Glutamatergic neuron (in vitro differentiated cells): Measurements from ENCODE around the gene FEZF2. TPM values are rescaled to one million over a fixed set of nuclear protein-coding genes. Genes with fewer than 3 reads are reported as not detected.

Experiments used
- DNase-seq: peaks from one replicate; pipeline ENCODE4 v3.0.0; 2022
- H3K27ac Mint-ChIP-seq: one replicate; pipeline ENCODE4 v1.8.0; 2020; ENCODE audit warnings: mild to moderate bottlenecking, mixed read lengths, inconsistent platforms; ENCODE audit not compliant: unreplicated experiment
- H3K27me3 Mint-ChIP-seq: one replicate; pipeline ENCODE4 v1.8.0; 2020; ENCODE audit warnings: mild to moderate bottlenecking, moderate library complexity, mixed read lengths, inconsistent platforms; ENCODE audit not compliant: unreplicated experiment
- H3K36me3 Mint-ChIP-seq: one replicate; pipeline ENCODE4 v1.8.0; 2020; ENCODE audit warnings: mild to moderate bottlenecking, mixed read lengths, inconsistent platforms; ENCODE audit not compliant: unreplicated experiment
- H3K4me1 Mint-ChIP-seq: one replicate; pipeline ENCODE4 v1.8.0; 2020; ENCODE audit warnings: mild to moderate bottlenecking, low read depth, mixed read lengths, inconsistent platforms; ENCODE audit not compliant: unreplicated experiment
- H3K4me3 Mint-ChIP-seq: one replicate; pipeline ENCODE4 v1.8.0; 2020; ENCODE audit warnings: mild to moderate bottlenecking, mixed read lengths, inconsistent platforms; ENCODE audit not compliant: unreplicated experiment
- H3K9me3 Mint-ChIP-seq: one replicate; pipeline ENCODE4 v1.8.0; 2020; ENCODE audit warnings: mild to moderate bottlenecking, moderate library complexity, mixed read lengths, inconsistent platforms; ENCODE audit not compliant: unreplicated experiment
- CTCF ChIP-seq: fragments of 200-600 bp; sonication (generic); IDR thresholded peaks from one replicate; pipeline ENCODE4 v1.5.0; 2021; ENCODE audit not compliant: partially characterized antibody, unreplicated experiment
- long read RNA-seq: library from polyadenylated mRNA; unstranded; transcript quantifications from one replicate; pipeline ENCODE4 v2.0.0, GENCODE V29; 2020; ENCODE audit not compliant: unreplicated experiment
- total RNA-seq: library from RNA; stranded (reverse); fragmentation: NEBNext Ultra II Directional; extraction: Animal tissue kit (Norgen Biotek cat#: 25700); gene quantifications from one replicate; pipeline ENCODE4 v1.2.1, GENCODE V29; 2021; ENCODE audit not compliant: unreplicated experiment

FEZF2 gene
- 0.49 TPM for total RNA-seq
- long read RNA-seq, result 0 reads

DNA sequence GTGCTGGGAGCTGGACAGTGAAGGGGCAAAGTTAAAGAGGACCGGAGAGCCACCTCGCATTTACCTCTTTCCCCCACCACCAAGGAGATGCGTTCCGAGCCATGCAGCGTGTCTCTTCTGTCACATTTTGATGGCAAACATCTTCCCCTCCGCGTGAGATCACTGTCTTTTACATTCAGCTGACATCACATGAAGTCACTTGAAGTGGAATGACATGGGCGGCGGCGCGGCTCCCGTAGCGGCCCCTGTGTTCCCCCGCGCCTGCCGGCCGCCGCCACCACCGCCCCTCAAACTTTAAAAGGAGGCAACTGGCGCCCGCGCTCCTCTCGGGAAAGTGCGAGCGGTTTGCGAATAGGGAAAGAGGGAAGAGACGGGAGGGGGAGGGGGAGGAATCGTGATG is at the start of gene FEZF2:
FEZF2 (minus strand) TSS at position 336 of the 400 bp plus-strand sequence. CDS start 682 bp downstream, outside the sequence.
- peak; percentile 34 for DNase-seq
- Mint-ChIP-seq H3K27ac (no peak within 1 kb of the TSS), H3K9me3 (peaks cover 17% of the 10 kb centered on the region), H3K4me3 (peak within 1 kb of the TSS; percentile 62), H3K27me3 (peaks cover 55% of the 10 kb centered on the region), H3K36me3 (no peaks in the 10 kb centered on the region), H3K4me1 (peaks cover 28% of the 10 kb centered on the region)
- TF ChIP-seq CTCF, result no peak

GRCh38 chr3:62421207-62421606 is 47.9 kb upstream of the FEZF2 start:
- TF ChIP-seq CTCF, result no peak
- Mint-ChIP-seq H3K4me3 (peak overlapping the region; percentile 58), H3K36me3 (no peaks in the 10 kb centered on the region), H3K4me1 (peaks cover 40% of the 10 kb centered on the region), H3K9me3 (peaks cover 16% of the 10 kb centered on the region), H3K27me3 (peaks cover 8% of the 10 kb centered on the region), H3K27ac (peak overlapping the region; percentile 88)
- no peak for DNase-seq

DNA sequence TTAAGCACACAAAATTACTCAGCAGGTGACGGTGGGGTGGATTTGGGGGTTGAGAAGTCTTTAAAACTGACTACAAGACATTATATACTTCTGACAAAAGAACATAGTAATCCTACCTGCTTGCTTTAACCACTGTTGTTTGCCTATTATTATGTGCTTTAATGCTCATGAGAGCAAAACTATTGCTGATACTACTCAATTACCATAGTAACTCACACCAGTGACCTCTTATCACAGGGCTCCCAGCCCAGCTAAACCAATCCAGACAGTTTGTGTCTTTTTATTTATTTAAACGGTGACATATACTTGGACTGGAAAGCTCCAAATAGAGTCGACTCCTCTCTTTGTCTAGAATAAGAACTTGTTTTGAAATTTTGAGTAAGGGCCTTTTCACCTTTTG is 42.8 kb upstream of the FEZF2 start:
- Mint-ChIP-seq H3K27me3 (peaks cover 2% of the 10 kb centered on the region), H3K36me3 (no peaks in the 10 kb centered on the region), H3K4me3 (no peak overlapping the region), H3K27ac (no peak overlapping the region), H3K9me3 (peaks cover 7% of the 10 kb centered on the region), H3K4me1 (peaks cover 43% of the 10 kb centered on the region)
- no peak for DNase-seq
- TF ChIP-seq CTCF, result no peak

- Mint-ChIP-seq H3K27ac (peak overlapping the region; percentile 60), H3K4me3 (peak overlapping the region; percentile 6), H3K27me3 (no peaks in the 10 kb centered on the region), H3K36me3 (no peaks in the 10 kb centered on the region), H3K9me3 (peaks cover 4% of the 10 kb centered on the region), H3K4me1 (peaks cover 37% of the 10 kb centered on the region)
- no peak for TF ChIP-seq CTCF
- DNase-seq, result peak; percentile 41
Observed at GRCh38 chr3:62415312-62415801, 42.0 kb upstream of the FEZF2 start.

DNA sequence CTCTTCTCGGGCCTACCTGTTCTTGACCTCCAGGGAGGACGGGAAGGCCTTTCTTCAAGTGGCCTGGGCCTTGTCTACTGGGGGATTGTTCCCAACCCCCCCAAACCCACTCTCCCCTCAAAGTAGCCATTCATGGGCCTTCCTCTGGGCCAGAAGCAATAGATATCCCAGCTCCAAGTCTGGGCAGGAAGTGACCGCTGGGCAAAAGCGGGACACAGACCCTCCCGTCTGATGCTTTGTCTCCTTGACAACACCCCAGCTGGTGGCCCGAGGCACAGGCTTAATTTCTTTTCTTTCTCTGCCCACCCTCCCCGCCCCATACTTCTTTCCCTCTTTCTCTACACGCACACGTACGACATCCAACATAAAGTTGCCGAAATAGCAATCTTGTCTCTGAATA is 41.4 kb upstream of the FEZF2 start:
- Mint-ChIP-seq H3K27ac (peak overlapping the region; percentile 60), H3K27me3 (no peaks in the 10 kb centered on the region)

More for the DNA sequence above, 41.4 kb upstream of the FEZF2 start:
- DNase-seq, result peak; percentile 29
- TF ChIP-seq CTCF, result no peak
- H3K4me3 Mint-ChIP-seq, result peak overlapping the region; percentile 6
- peaks cover 33% of the 10 kb centered on the region for H3K4me1 Mint-ChIP-seq
- H3K36me3 Mint-ChIP-seq, result peaks cover 2% of the 10 kb centered on the region
- H3K9me3 Mint-ChIP-seq, result peaks cover 2% of the 10 kb centered on the region
